GM18508 (cell line): ENCODE measurements around the gene LEMD1.
"Not testable (repeated sequence)": the region's sequence is repeated elsewhere in the genome, so short reads cannot be mapped to it uniquely, and the experiment has no call there.

Experiments used
- ATAC-seq: cut with Tn5 transposase; IDR thresholded peaks from one replicate; pipeline ENCODE4 v1.9.1; 2021; ENCODE audit warnings: moderate number of reproducible peaks; ENCODE audit not compliant: insufficient read depth, unreplicated experiment

Gene LEMD1

GRCh38 chr1:205432116-205432515, 10.3 kb upstream of the LEMD1 start:
- ATAC-seq: no peak

GRCh38 chr1:205430696-205431305, 8.9 kb upstream of the LEMD1 start:
- ATAC-seq: no peak

DNA sequence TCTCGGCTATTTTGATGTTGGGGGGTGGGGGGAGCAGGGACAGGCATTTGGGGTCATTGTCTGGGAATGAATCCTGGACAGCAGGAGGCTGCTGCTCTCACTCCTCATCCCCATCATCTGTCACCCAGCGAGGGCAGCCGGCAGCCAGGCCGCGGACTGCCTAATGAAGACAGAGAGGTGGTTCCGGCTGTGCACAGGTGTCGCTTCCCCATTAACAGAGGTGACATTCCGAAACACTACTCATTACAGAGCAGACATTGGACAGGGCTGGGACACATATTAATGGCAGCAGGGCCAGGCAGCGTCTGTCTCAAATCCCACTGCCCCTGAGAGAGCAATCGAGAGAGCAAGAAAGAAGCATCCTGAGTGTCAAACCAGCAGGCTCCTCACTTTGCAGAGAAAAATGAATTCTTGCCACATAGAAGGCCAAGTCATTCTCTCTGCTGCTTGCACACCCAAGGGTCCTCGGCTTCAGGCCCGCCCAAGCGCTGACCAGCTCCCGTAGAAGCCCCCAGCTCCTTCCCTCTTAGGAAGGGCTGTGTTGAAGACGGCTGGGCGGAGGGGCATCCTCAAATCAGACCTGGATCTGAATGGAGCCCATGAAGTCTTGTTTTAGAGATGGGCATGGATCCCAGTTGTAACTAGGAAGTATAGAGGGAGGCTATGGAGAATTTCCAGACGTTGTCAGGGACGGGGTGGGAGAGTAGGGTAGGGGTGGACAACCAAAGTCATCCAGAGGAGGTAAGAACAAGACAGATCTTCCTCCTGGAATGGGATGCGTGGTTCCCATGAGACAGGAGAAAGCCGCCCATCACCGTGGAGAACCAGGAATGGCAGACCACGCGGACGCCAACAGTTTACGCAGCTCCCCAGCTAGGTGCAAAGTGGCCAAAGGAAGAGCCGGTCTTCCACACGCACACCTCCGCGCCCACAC, 8.2 kb upstream of the LEMD1 start:
- no peak for ATAC-seq

DNA sequence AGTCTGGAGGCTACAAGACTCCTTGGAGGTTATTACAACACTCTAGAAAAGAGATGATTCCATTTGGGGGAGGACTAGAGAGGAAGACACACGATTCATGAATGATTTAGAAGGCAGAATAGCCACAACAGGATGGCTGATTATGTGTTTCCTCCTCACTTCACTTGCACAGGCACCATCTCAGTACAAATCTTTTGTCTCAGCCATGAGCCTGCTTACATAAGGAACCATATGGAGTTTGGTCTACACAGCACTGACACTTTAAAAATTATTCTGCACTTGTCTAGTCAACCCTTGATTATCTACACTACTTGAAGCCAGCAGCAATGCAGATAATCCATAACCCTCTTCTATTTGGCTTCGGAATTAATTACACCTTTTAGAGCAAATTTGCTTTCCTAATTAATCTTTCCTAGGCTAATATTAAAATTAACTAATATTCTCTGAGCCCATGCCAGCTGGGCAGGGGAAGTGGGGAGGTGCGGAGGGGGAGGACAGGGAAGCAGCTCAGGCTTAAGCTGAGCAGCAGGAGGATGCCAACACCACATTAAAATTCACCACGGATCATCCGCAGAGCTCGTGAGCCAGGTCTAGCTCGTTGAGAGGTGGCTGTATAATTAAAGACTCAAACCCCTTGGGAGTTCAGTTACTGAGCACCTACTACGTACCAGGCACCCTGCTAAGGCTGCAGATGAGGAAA, 3.2 kb upstream of the LEMD1 start:
- no peak for ATAC-seq

DNA sequence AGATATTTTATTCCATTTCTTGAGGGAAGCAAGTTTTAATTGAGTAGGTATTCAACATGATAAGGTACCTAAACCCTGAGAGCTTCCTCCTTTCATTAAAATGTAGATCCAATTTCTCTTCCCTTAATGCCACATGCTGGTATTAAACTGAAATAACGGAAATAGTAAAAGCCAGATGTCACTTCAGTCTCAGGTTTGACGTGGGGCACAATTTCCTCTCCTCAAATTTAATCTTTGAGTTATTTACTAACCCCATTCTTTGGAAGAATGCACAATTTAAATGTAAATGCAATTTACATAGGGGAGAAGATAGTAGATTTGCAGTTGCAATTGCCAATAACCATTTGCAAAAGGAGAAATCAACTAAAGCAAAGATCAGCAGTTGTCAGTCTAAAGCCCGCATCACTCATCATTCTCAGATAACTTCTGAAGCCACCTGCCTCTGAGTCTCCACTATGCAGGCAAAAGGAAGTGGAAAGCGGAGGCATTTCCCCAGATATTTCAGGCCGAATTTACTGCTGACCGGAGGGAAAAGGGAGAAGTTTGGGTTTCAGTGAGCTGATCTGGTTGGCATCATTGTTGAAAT, 2.1 kb upstream of the LEMD1 start:
- no peak for ATAC-seq

GRCh38 chr1:205422993-205423642, 1.3 kb upstream of the LEMD1 start:
- ATAC-seq: no peak

GRCh38 chr1:205420938-205421337, 918 bp downstream of the LEMD1 start:
- ATAC-seq: no peak

- no peak for ATAC-seq
Measured at GRCh38 chr1:205417870-205418635, 3.8 kb downstream of the LEMD1 start.

DNA sequence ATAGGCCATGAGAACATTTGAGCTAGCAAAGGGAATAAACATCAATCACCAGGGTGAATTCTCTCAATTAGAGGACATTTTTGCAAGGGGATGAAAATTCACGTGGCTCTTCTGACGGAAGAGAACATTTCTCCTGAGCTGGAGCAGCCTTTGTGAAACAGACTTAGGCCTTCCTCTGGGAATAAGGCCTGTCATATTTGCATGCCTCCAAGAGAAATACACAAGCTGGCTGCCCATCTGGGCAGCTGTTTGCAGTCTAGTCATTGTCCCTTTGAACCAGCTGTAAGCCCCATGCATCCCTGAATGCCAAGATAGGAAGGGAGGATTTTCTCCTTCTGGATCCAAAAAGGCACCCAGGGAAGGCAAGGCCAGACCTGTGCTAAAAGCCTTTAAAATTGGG, 5.5 kb downstream of the LEMD1 start:
- no peak for ATAC-seq

GRCh38 chr1:205410581-205411298, 11.1 kb downstream of the LEMD1 start:
- no peak for ATAC-seq

GRCh38 chr1:205407970-205408369, 13.9 kb downstream of the LEMD1 start:
- ATAC-seq: no peak

DNA sequence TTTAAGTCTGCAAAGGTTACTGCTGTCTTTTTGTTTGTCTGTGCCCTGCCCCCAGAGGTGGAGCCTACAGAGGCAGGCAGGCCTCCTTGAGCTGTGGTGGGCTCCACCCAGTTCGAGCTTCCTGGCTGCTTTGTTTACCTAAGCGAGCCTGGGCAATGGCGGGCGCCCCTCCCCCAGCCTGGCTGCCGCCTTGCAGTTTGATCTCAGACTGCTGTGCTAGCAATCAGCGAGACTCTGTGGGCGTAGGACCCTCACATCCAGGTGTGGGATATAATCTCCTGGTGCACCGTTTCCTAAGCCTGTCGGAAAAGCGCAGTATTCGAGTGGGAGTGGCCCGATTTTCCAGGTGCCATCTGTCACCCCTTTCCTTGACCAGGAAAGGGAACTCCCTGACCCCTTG, 15.6 kb downstream of the LEMD1 start:
- not testable (repeated sequence) for ATAC-seq

DNA sequence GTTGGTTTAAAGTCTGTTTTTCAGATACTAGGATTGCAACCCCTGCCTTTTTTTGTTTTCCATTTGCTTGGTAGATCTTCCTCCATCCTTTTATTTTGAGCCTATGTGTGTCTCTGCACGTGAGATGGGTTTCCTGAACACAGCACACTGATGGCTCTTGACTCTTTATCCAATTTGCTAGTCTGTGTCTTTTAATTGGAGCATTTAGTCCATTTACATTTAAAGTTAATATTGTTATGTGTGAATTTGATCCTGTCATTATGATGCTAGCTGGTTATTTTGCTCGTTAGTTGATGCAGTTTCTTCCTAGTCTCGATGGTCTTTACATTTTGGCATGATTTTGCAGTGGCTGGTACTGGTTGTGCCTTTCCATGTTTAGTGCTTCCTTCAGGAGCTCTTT, 17.4 kb downstream of the LEMD1 start:
- not testable (repeated sequence) for ATAC-seq

DNA sequence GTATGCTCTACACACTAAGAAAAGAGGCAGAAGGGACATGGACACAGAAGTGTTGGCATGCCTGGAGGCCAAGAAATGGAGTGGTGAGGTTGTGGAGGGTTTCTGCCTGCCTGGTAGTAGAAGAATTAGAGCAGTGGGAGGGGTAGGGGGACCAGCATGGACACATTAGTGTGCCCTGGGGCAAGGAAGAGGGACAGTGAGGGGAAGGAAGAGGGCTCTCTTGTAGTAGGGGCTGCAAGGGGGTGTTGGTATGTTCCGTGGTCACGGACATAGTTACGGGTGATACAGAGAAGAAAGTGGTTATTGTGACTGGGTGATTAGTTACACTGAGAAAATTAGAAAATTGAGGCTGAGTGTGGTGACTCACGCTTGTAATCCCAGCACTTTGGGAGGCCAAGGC, 23.3 kb downstream of the LEMD1 start:
- ATAC-seq: no peak

DNA sequence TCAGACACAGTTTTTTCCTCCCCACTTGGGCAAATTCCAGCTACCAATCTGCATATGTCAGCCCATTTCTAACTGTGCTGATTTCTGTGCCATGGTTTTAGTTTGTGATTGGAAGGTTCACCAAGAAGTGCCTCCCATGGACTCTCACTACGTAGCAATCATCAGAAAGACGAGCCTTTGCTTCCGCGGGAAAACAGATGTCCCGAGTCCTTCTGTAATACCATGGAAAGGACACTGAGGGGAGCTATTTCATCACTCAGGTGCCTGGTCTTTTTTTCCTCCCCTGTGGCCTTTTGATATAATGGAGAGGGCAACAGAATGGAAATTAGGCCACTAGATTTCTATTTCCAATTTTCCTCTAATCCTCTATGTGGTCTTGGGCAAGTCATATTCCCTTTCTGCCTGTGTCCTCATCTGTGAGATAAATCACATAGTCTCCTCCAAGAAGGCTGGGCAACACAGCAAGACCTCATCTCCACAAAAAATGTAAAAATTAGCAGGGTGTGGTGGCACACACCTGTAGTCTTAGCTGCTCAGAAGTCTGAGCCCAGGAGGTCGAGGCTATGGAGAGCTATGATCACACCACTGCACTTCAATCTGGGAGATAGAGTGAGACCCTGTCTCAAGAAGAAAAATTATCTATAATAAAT, 24.8 kb downstream of the LEMD1 start:
- ATAC-seq: no peak

DNA sequence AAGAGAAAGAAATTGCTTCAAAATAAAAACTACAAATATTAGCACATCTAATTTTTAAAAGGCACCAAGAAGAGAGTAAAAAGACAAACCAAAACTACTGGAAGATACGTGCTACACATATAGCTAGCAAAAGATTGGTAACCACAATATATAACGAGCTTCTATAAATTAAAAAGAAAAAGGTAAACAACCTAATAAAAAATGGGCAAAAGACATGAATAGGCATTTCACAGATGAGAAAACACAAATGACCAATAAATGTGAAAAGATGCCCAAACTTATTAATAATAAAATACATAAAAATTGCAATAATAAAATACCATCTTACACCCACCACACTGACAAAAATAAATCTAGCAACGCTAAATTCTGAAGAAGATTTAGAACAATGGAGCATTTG, 26.2 kb downstream of the LEMD1 start:
- ATAC-seq: no peak

GRCh38 chr1:205392650-205393049, 29.2 kb downstream of the LEMD1 start:
- no peak for ATAC-seq

DNA sequence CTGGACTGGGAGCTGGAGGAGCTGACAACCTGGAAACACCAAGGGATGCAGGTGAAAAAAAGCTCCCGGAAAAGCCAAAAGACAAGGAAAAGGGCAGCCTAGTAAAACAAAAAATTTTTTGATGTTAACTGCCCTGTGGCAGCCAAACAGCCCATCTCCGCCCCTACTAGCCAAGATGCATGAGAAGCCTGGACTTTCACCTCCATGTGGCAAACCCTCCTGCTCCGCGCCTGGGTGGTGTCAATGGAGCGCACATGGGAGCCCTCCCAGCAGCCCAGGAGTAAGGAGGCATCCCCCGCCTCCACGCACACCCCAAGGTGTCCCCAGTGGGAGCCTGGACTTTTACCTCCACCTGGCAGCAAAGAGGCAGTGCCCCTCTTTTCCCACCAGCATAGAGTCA, 30.5 kb downstream of the LEMD1 start:
- ATAC-seq: no peak
